SU-DHL-6 (cell line): ENCODE data around the gene MAST4.

Source experiments
- EZH2phosphoT487 ChIP-seq: fragments of 200-600 bp; sonication (generic), shearing (Covaris generic); conservative IDR thresholded peaks from 2 replicates; pipeline ENCODE4 v1.6.1; 2018; ENCODE audit warnings: mild to moderate bottlenecking, antibody characterized with exemption, low read length, moderate library complexity, mixed read lengths
- TF ChIP-seq, protein P1 (sequence below): fragments of 200-600 bp; sonication (generic); IDR thresholded peaks from one replicate; pipeline ENCODE4 v1.5.1; 2017; ENCODE audit warnings: antibody characterized with exemption, mild to moderate bottlenecking, low read length, moderate library complexity; ENCODE audit not compliant: insufficient read depth, poor library complexity, severe bottlenecking

DNA sequence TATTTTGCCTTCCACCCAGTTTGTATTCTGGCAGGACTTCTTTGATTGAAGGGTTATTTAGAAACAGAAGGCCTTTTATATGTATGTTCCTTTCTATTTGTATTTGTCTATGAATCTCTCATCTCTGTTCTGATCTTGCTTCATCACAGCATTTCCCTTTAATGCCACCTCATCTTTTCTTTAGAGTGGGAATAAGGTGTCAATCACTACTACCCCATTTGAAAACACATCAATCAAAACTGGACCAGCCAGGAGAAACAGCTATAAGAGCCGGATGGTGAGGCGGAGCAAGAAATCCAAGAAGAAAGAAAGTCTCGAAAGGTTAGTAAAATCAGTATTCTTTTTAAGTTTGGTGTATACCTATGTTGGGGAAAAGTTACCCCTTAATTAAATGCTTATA is 564.1 kb downstream of the MAST4 start:
- TF ChIP-seq, protein P1, sequence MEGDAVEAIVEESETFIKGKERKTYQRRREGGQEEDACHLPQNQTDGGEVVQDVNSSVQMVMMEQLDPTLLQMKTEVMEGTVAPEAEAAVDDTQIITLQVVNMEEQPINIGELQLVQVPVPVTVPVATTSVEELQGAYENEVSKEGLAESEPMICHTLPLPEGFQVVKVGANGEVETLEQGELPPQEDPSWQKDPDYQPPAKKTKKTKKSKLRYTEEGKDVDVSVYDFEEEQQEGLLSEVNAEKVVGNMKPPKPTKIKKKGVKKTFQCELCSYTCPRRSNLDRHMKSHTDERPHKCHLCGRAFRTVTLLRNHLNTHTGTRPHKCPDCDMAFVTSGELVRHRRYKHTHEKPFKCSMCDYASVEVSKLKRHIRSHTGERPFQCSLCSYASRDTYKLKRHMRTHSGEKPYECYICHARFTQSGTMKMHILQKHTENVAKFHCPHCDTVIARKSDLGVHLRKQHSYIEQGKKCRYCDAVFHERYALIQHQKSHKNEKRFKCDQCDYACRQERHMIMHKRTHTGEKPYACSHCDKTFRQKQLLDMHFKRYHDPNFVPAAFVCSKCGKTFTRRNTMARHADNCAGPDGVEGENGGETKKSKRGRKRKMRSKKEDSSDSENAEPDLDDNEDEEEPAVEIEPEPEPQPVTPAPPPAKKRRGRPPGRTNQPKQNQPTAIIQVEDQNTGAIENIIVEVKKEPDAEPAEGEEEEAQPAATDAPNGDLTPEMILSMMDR: no peak
- no peak for TF ChIP-seq EZH2phosphoT487
